Suprapubic skin (tissue), 3 donors: ENCODE data around the gene ZNF22.

Experiments used
- CTCF ChIP-seq, 2 donors: fragments of 200-600 bp in 1 of 2; fragments of 450-650 bp in 1 of 2; sonication (generic) in 1 of 2; IDR thresholded peaks; one replicate each; pipeline ENCODE4 v1.5.1; 2016 to 2019; ENCODE audit warnings: antibody characterized with exemption in 2 of 2, mild to moderate bottlenecking in 1 of 2, moderate library complexity in 1 of 2
- POLR2AphosphoS5 ChIP-seq, 3 donors: sonication (generic); formaldehyde crosslinking; IDR thresholded peaks; one replicate each; pipeline ENCODE4 v1.6.1; 2017; ENCODE audit warnings: antibody characterized with exemption in 3 of 3

- TF ChIP-seq POLR2AphosphoS5 (IDR thresholded peaks at IDR 0.05) (no peak), CTCF (IDR thresholded peaks at IDR 0.05) (no peak)
Observed at GRCh38 chr10:44990302-44990655, 10.4 kb upstream of the ZNF22 start.
